Gastroesophageal sphincter (tissue), 4 donors: ENCODE results near the gene KIF13A. TPM values are rescaled to one million over a fixed set of nuclear protein-coding genes. Genes with fewer than 3 reads are reported as not detected.

Experiments used
- ATAC-seq: fragments of 150-250 bp; one replicate; pipeline ENCODE4 v1.9.1; 2016; ENCODE audit warnings: mild to moderate bottlenecking, moderate library complexity
- H3K27ac ChIP-seq, 4 donors: fragments of 200-600 bp; sonication (generic) in 3 of 4; 1 replicate in 3 of 4; 2 replicates in 1 of 4; pipeline ENCODE4 v1.5.1; 2016 to 2019
- H3K27me3 ChIP-seq: fragments of 200-600 bp; sonication (generic); one replicate; pipeline ENCODE4 v1.5.1; 2019
- H3K36me3 ChIP-seq, 2 donors: fragments of 200-600 bp; sonication (generic); one replicate each; pipeline ENCODE4 v1.5.1; 2019; ENCODE audit warnings: control low read depth in 1 of 2
- H3K4me1 ChIP-seq, 3 donors: fragments of 200-600 bp; sonication (generic); 1 replicate in 2 of 3; 2 replicates in 1 of 3; pipeline ENCODE4 v1.5.1; 2016 to 2019; ENCODE audit warnings: control low read depth in 2 of 3
- H3K4me3 ChIP-seq, 2 donors: fragments of 200-600 bp; sonication (generic); one replicate each; pipeline ENCODE4 v1.5.1; 2019; ENCODE audit warnings: mild to moderate bottlenecking in 1 of 2, moderate library complexity in 1 of 2
- H3K9me3 ChIP-seq, 3 donors: fragments of 200-600 bp; sonication (generic); one replicate each; pipeline ENCODE4 v1.5.1; 2017 to 2019; ENCODE audit warnings: control low read depth in 2 of 3
- EP300 ChIP-seq: sonication (generic); formaldehyde crosslinking; IDR thresholded peaks from one replicate; pipeline ENCODE4 v1.6.1; 2017; ENCODE audit warnings: antibody characterized with exemption, mild to moderate bottlenecking
- POLR2A ChIP-seq, 2 donors: fragments of 450-650 bp; IDR thresholded peaks; one replicate each; pipeline ENCODE4 v1.6.1; 2017; ENCODE audit warnings: antibody characterized with exemption in 2 of 2, mild to moderate bottlenecking in 2 of 2, moderate library complexity in 1 of 2
- POLR2AphosphoS5 ChIP-seq: sonication (generic); formaldehyde crosslinking; IDR thresholded peaks from one replicate; pipeline ENCODE4 v1.6.1; 2017; ENCODE audit warnings: antibody characterized with exemption
- WGBS, 2 donors: methylation state at CpG; one replicate each; pipeline ENCODE4 v1.1.5; 2018; ENCODE audit warnings: low coverage in 1 of 2; 5-methylcytosine and 5-hydroxymethylcytosine counted together
- total RNA-seq, 4 donors: library from RNA; depleted of rRNA; stranded (reverse); fragments of >200 nt; gene quantifications; one replicate each; pipeline ENCODE4 v1.1.0, GENCODE V29; 2016
- TF ChIP-seq, protein P1 (sequence below), 4 experiments: fragments of 200-600 bp in 2 of 4; fragments of 450-650 bp in 2 of 4; sonication (generic) in 1 of 4; IDR thresholded peaks; one replicate each; pipeline ENCODE4 v1.5.1; 2017 to 2019; ENCODE audit warnings: antibody characterized with exemption in 4 of 4, mild to moderate bottlenecking in 2 of 4, moderate library complexity in 2 of 4

Gene KIF13A
- total RNA-seq, 4 donors from 2014 or later, result 67.7 to 98.9 (median 84.1) TPM

DNA sequence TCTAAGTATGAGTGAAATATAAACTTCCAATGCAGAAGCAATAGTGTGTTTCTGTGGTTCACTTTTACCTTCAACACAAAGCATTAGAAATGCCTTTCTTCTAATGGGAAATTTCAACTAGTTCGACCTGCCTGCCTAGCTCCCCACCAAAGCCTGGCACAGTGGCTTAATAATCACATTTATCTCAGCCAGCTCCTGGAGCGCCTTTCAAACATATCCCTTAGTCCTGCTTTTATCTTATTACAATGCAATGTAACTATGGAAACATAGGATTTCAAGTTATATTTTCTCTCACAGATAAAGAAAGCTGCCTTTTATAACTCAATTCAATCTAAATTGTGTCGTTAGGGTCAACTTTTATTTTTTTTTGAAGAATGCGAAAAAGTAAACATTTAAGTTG lies 53.7 kb downstream of the KIF13A start:
- no peak for TF ChIP-seq POLR2A (IDR thresholded peaks at IDR 0.05)
- no peak for TF ChIP-seq EP300
- no peak for TF ChIP-seq POLR2AphosphoS5
- Histone ChIP-seq H3K27me3 (no peaks in the 10 kb centered on the region), H3K4me1 (peaks cover 41 to 86% (median 41%) of the 10 kb centered on the region in 3 donors), H3K27ac (peak overlapping the region in 3 of 4 donors; percentile 52 to 79 (median 76)), H3K4me3 (no peak overlapping the region), H3K36me3 (no peaks in the 10 kb centered on the region), H3K9me3 (no peaks in the 10 kb centered on the region)
- ATAC-seq, result no peak
- WGBS, 2 donors, result 59 to 66% methylated on average over 4 of the region's 4 CpGs

DNA sequence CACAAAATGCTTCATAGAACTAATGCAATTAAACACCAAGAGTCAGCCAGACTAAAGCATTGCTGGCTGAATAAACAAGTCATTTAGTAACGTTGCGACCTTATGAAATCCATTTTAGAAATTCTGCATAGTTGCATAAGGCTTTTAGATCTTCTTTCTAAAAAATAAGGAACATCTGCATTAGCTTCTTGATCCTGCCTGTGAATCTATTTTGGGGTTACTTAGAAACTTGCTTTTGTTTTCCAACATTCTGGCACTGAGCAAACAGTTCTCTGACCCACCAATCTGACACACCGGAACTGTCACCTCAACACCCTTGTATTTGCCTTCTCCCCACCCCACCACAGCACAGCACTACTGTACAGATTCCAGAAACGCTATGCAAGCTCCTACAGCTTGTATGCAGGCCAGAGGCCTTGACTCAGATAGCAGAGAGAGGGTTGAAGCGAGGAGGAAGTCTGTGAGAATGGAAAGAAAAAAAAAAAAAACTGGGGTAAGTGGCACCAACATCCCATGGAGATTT lies 55.0 kb downstream of the KIF13A start:
- Histone ChIP-seq H3K27me3 (no peaks in the 10 kb centered on the region), H3K36me3 (no peaks in the 10 kb centered on the region), H3K4me3 (no peak overlapping the region), H3K9me3 (no peaks in the 10 kb centered on the region), H3K27ac (peak overlapping the region; percentile 69 to 83 (median 78)), H3K4me1 (peaks cover 48 to 99% (median 48%) of the 10 kb centered on the region in 3 donors)
- peak; percentile 81 for ATAC-seq
- 0 to 3% methylated on average over 4 of the region's 5 CpGs for WGBS, 2 donors
- TF ChIP-seq POLR2AphosphoS5 (peak; percentile 33), EP300 (no peak)

DNA sequence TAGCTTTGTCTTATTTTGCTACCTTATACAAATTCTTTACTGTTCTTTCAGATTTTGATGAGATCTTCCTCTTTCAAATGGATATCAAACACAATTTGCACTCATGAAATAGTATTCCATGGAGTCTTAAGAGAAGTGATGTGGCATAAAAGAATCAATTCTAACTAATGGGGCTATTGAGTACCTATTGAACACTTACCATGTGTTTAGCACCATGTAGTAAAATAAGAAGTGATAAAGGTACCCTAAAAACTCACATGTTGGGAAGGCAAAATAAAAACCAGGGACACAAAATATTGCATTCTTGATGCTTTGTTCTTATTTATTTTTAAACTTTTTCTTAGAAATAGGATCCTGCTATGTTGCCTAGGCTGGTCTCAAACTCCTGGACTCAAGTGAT lies 56.2 kb downstream of the KIF13A start:
- Histone ChIP-seq H3K36me3 (no peaks in the 10 kb centered on the region), H3K4me3 (no peak overlapping the region), H3K9me3 (no peaks in the 10 kb centered on the region), H3K27ac (peak overlapping the region; percentile 76 to 83 (median 81)), H3K4me1 (peaks cover 48 to 98% (median 48%) of the 10 kb centered on the region in 3 donors), H3K27me3 (no peaks in the 10 kb centered on the region)
- no peak for TF ChIP-seq POLR2A (IDR thresholded peaks at IDR 0.05)
- TF ChIP-seq, protein P1, sequence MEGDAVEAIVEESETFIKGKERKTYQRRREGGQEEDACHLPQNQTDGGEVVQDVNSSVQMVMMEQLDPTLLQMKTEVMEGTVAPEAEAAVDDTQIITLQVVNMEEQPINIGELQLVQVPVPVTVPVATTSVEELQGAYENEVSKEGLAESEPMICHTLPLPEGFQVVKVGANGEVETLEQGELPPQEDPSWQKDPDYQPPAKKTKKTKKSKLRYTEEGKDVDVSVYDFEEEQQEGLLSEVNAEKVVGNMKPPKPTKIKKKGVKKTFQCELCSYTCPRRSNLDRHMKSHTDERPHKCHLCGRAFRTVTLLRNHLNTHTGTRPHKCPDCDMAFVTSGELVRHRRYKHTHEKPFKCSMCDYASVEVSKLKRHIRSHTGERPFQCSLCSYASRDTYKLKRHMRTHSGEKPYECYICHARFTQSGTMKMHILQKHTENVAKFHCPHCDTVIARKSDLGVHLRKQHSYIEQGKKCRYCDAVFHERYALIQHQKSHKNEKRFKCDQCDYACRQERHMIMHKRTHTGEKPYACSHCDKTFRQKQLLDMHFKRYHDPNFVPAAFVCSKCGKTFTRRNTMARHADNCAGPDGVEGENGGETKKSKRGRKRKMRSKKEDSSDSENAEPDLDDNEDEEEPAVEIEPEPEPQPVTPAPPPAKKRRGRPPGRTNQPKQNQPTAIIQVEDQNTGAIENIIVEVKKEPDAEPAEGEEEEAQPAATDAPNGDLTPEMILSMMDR (IDR thresholded peaks at IDR 0.05), result no peak
- no peak for TF ChIP-seq POLR2AphosphoS5
- TF ChIP-seq EP300, result no peak
- ATAC-seq, result no peak

DNA sequence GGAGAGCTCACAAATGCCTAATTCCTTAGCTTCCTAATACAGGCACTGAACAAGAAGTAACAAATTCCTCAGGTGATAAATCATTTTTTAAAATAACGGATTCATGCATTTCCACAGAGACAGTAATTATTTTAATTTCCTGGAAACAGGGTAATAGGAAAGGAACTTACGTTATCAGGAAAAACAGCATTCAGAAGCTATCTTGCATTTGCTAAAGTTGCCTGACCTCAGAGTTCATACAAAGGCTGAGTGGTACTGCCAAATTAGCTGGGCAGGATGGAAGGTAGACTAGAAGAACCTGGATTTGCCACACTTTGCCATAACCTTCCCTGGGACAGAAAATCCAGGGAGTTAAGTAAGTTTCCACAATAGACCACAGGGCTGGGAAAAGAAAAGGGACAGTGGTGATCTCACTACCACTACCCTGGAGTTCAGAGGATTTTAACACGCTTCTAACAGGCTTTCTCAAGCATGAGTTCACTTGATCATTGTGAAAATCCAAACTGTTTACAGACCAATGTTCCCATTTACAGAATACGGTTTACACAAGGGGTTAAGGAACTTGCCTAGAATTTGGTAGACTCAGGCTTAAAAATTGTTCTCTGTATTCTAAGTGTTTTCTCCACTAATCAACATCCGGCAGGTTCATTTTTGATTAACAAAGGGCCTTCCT lies 57.0 kb downstream of the KIF13A start:
- Histone ChIP-seq H3K27me3 (no peaks in the 10 kb centered on the region), H3K9me3 (no peaks in the 10 kb centered on the region), H3K27ac (peak overlapping the region; percentile 76 to 83 (median 81)), H3K4me1 (peaks cover 50 to 98% (median 52%) of the 10 kb centered on the region in 3 donors), H3K4me3 (no peak overlapping the region), H3K36me3 (no peaks in the 10 kb centered on the region)
- ATAC-seq, result peak; percentile 49
- TF ChIP-seq POLR2AphosphoS5 (peak; percentile 26), POLR2A (IDR thresholded peaks at IDR 0.05) (no peak), EP300 (no peak)
- 31 to 34% methylated on average over 5 of the region's 5 CpGs for WGBS, 2 donors

DNA sequence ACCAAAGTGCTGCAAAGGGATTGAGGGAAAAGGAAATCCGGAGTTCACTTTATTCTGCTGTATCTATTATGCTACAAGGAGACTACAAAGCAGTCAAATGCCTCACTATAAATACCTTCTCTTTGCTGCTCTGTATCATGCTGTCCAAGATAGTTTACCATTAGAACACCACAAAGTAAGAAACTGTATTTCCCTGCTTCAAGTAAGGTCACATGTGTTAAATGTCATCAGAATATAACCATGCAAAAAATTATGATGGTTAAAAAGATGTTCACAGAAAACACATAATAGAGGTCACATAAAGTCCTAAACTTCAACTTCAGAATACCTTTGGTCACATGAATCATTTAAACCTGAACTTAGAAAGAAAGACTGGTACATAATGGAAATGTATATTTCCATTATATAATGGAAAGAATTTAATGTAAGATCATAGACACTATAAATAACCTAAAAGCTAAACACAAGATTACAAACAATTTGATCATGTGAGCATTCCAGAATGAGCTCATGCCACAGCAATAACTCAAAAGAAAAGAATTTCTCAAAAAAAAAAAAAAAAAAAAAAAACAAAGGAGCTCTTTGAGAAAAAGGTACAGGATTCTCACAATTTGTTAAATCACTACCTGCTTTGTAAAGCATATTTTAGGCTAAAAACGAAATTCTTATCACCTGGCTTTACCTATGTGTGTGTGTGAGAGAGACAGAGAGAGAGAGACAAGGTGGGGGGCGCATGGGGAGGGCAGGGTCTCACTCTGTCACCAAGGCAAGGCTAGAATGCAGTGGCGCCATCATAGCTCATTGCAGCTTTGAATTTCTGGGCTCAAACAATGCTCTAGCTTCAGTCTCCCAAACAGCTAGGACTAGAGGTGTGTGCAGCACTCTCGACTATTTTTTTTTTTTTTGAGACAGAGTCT lies 58.7 kb downstream of the KIF13A start:
- peaks cover 41 to 98% (median 46%) of the 10 kb centered on the region in 3 donors for H3K4me1 ChIP-seq
- H3K9me3 ChIP-seq, result no peaks in the 10 kb centered on the region
- TF ChIP-seq POLR2AphosphoS5 (no peak), EP300 (no peak), POLR2A (IDR thresholded peaks at IDR 0.05) (no peak)
- TF ChIP-seq, protein P1 (IDR thresholded peaks at IDR 0.05), result no peak
- 72 to 73% methylated on average over 5 of the region's 5 CpGs for WGBS, 2 donors
- no peak for ATAC-seq
- H3K27ac ChIP-seq, result peak overlapping the region; percentile 67 to 83 (median 78)
- H3K4me3 ChIP-seq, result no peak overlapping the region
- H3K27me3 ChIP-seq, result no peaks in the 10 kb centered on the region
- no peaks in the 10 kb centered on the region for H3K36me3 ChIP-seq

DNA sequence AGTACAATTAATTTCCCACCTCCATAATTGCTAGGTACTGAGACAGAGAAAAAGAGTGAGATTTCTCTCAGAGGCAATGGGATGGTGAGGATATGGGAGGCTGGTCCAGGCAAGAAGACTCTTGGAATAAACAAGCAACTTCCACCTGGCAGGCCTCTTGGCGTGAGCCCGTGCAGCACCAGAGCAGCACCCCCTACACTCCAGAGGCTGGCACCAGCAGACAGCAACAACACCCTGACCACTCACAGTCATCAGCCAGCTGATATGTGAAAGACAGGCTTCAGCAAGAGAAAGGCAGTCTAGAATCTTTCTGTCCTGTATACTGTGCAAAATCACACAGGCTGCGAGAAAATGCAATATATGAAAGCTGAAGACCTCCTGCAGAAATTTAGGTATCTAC lies 59.7 kb downstream of the KIF13A start:
- H3K4me3 ChIP-seq, result no peak overlapping the region
- no peaks in the 10 kb centered on the region for H3K27me3 ChIP-seq
- peak overlapping the region in 3 of 4 donors; percentile 62 to 79 (median 76) for H3K27ac ChIP-seq
- TF ChIP-seq POLR2AphosphoS5, result no peak
- no peak for TF ChIP-seq POLR2A (IDR thresholded peaks at IDR 0.05)
- TF ChIP-seq, protein P1 (IDR thresholded peaks at IDR 0.05), result no peak
- no peak for TF ChIP-seq EP300
- no peaks in the 10 kb centered on the region for H3K36me3 ChIP-seq
- peaks cover 36 to 98% (median 44%) of the 10 kb centered on the region in 3 donors for H3K4me1 ChIP-seq
- ATAC-seq, result no peak
- 25 to 58% methylated on average over 2 to 3 of the region's 3 CpGs for WGBS, 2 donors
- no peaks in the 10 kb centered on the region for H3K9me3 ChIP-seq
